ENCODE data around the gene SENP8. TPM values are rescaled to one million over a fixed set of nuclear protein-coding genes. Genes with fewer than 3 reads are reported as not detected.
"Not testable (repeated sequence)": the region's sequence is repeated elsewhere in the genome, so short reads cannot be mapped to it uniquely, and the experiment has no call there.

SENP8 gene
- 1 to 10 TPM; 1.5 to 2.8 (median 1.8) TPM for total RNA-seq

- peak; percentile 90 for DNase-seq
- TF ChIP-seq POLR2A (IDR thresholded peaks at IDR 0.05), result peak in 1 of 4 donors; percentile 79
- TF ChIP-seq, protein P1, sequence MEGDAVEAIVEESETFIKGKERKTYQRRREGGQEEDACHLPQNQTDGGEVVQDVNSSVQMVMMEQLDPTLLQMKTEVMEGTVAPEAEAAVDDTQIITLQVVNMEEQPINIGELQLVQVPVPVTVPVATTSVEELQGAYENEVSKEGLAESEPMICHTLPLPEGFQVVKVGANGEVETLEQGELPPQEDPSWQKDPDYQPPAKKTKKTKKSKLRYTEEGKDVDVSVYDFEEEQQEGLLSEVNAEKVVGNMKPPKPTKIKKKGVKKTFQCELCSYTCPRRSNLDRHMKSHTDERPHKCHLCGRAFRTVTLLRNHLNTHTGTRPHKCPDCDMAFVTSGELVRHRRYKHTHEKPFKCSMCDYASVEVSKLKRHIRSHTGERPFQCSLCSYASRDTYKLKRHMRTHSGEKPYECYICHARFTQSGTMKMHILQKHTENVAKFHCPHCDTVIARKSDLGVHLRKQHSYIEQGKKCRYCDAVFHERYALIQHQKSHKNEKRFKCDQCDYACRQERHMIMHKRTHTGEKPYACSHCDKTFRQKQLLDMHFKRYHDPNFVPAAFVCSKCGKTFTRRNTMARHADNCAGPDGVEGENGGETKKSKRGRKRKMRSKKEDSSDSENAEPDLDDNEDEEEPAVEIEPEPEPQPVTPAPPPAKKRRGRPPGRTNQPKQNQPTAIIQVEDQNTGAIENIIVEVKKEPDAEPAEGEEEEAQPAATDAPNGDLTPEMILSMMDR (IDR thresholded peaks at IDR 0.05), result peak in 2 of 6 experiments; percentile 11 to 12
- Histone ChIP-seq H3K4me3 (peak within 1 kb of the TSS; percentile 82 to 94 (median 92)), H3K27ac (peak within 1 kb of the TSS; percentile 95 to 99 (median 98)), H3K36me3 (no peaks in the 10 kb centered on the region), H3K9me3 (no peaks in the 10 kb centered on the region), H3K4me1 (peaks cover 7 to 45% (median 12%) of the 10 kb centered on the region in 3 donors), H3K27me3 (no peaks in the 10 kb centered on the region)
- WGBS, 2 donors, result 1 to 2% methylated on average over 24 to 29 of the region's 69 CpGs
- intact Hi-C loops (cut with DNase I), result no loop called here
Observed at GRCh38 chr15:72118017-72118978, at the start of gene SENP8, which contains the start of gene MYO9A. SENP8 (plus strand) TSS chr15:72118403; CDS start chr15:72139624, 21,221 bp downstream. MYO9A (minus strand) TSS chr15:72118150; CDS start chr15:72046563, 71,587 bp downstream.

- intact Hi-C loops (cut with DNase I), result no loop called here
Observed at GRCh38 chr15:72068856-72069255, 49.3 kb upstream of the SENP8 start.

DNA sequence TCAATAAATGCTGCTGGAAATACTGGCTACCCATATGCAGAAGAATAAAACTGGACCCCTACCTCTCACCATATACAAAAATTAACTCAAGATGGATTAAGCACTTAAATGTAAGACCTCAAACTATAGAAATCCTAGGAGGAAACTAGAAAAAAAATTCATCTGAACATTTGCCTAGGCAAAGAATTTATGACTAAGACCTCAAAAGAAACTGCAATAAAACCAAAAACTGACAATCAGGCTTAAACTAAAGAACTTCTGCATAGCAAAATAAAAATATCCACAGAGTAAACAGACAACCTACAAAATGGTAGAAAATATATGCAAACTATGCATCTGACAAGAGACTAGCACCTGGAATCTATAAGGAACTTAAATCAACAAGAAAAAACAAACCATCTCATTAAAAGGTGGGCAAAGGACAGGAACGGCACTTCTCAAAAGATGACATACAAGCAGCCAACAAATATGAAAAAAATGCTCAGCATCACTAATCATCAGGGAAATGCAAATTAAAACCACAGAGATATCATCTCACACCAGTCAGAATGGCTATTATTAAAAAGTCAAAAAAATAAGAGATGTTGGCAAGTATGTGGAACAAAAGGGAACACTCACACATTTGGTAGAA, 47.3 kb upstream of the SENP8 start:
- Histone ChIP-seq H3K36me3 (no peaks in the 10 kb centered on the region), H3K9me3 (no peaks in the 10 kb centered on the region), H3K4me1 (no peaks in the 10 kb centered on the region), H3K4me3 (no peak overlapping the region), H3K27me3 (no peaks in the 10 kb centered on the region), H3K27ac (no peak overlapping the region)
- TF ChIP-seq, protein P1 (IDR thresholded peaks at IDR 0.05), result no peak
- TF ChIP-seq POLR2A (IDR thresholded peaks at IDR 0.05), result no peak
- no peak for DNase-seq
- WGBS, 2 donors, result 71 to 77% methylated on average over 1 of the region's 1 CpG
- intact Hi-C loops (cut with DNase I), result no loop called here

More at GRCh38 chr15:72068856-72069255, 49.3 kb upstream of the SENP8 start:
- H3K27me3 ChIP-seq, result no peaks in the 10 kb centered on the region
- no peak for DNase-seq
- no peaks in the 10 kb centered on the region for H3K9me3 ChIP-seq
- TF ChIP-seq, protein P1 (IDR thresholded peaks at IDR 0.05), result no peak
- TF ChIP-seq POLR2A (IDR thresholded peaks at IDR 0.05), result no peak
- H3K36me3 ChIP-seq, result no peaks in the 10 kb centered on the region
- H3K27ac ChIP-seq, result no peak overlapping the region
- H3K4me1 ChIP-seq, result no peaks in the 10 kb centered on the region
- H3K4me3 ChIP-seq, result no peak overlapping the region

DNA sequence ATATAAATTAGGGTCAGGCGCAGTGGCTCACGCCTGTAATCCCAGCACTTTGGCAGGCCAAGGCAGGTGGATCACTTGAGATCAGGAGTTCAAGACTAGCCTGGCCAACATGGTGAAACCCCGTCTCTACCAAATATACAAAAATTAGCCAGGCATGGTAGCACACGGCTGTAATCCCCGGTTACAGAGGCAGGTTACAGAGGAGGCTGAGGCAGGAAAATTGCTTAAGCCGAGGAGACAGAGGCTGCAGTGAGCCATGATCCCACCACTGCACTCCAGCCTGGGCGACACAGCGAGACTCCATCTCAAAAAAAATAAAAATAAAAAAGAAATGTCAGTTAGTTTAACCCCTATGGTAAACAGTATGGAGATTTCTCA, 46.8 kb upstream of the SENP8 start:
- H3K4me1 ChIP-seq; H3K27ac ChIP-seq; DNase-seq; H3K4me3 ChIP-seq; intact Hi-C loops (cut with DNase I); H3K9me3 ChIP-seq; H3K36me3 ChIP-seq; H3K27me3 ChIP-seq: not testable (repeated sequence)
- 92 to 93% methylated on average over 8 of the region's 8 CpGs for WGBS, 2 donors

GRCh38 chr15:72074335-72075060, 43.7 kb upstream of the SENP8 start:
- H3K9me3 ChIP-seq, result no peaks in the 10 kb centered on the region
- H3K4me1 ChIP-seq, result peaks cover 0 to 5% (median 0%) of the 10 kb centered on the region in 3 donors
- no peak overlapping the region for H3K27ac ChIP-seq
- intact Hi-C loops (cut with DNase I), result no loop called here
- 83 to 87% methylated on average over 5 of the region's 5 CpGs for WGBS, 2 donors
- no peaks in the 10 kb centered on the region for H3K36me3 ChIP-seq
- TF ChIP-seq, protein P1 (IDR thresholded peaks at IDR 0.05), result no peak
- TF ChIP-seq POLR2A (IDR thresholded peaks at IDR 0.05), result no peak
- DNase-seq, result no peak
- H3K27me3 ChIP-seq, result no peaks in the 10 kb centered on the region
- no peak overlapping the region for H3K4me3 ChIP-seq
